SH-SY5Y (cell line): ENCODE data around the gene C1orf105.

Source experiments
- GATA2 ChIP-seq: IDR thresholded peaks from 2 replicates; pipeline ENCODE4 v1.6.1; 2011; ENCODE audit warnings: mild to moderate bottlenecking, low read depth, low read length
- GATA3 ChIP-seq: IDR thresholded peaks from 2 replicates; pipeline ENCODE4 v1.6.1; 2011; ENCODE audit warnings: low read depth, mild to moderate bottlenecking, low read length, moderate library complexity

Gene C1orf105

GRCh38 chr1:172476218-172476811, 55.8 kb downstream of the C1orf105 start:
- TF ChIP-seq GATA3 (no peak), GATA2 (no peak)

DNA sequence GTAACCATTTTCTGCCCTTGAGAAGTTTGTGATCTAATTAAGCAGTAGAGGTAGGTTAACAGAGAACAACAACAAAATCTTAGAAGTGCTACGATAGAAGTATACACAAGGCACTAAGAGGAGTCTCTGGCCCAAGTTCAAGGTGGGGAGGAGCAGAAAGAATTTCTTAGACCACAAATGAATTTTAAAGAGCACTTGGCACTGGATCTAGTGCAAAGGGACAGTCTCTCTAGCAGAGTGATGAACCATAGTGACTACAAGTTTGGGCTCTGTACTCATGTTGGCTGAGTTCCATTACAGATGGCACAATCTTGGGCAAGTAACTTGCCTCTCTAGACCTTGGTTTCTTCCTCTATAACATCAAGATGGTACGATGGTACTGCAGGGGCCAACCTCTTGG, 56.7 kb downstream of the C1orf105 start:
- TF ChIP-seq GATA2 (no peak), GATA3 (no peak)

GRCh38 chr1:172477741-172478140, 57.3 kb downstream of the C1orf105 start:
- TF ChIP-seq GATA2 (no peak), GATA3 (no peak)

- TF ChIP-seq GATA3 (no peak), GATA2 (no peak)
These were observed 58.0 kb downstream of the C1orf105 start for GRCh38 chr1:172478485-172478884.

- no peak for TF ChIP-seq GATA3
- TF ChIP-seq GATA2 = no peak
These were observed 59.9 kb downstream of the C1orf105 start for GRCh38 chr1:172480431-172480830.

GRCh38 chr1:172482044-172482443, 61.6 kb downstream of the C1orf105 start:
- TF ChIP-seq GATA2 (no peak), GATA3 (no peak)

- TF ChIP-seq GATA3 = no peak
- TF ChIP-seq GATA2 = no peak
These were observed 63.0 kb downstream of the C1orf105 start for GRCh38 chr1:172483448-172483847.

- TF ChIP-seq GATA3 = no peak
- TF ChIP-seq GATA2 = no peak
These were observed 63.8 kb downstream of the C1orf105 start for GRCh38 chr1:172484252-172484651.

GRCh38 chr1:172485626-172486025, 65.1 kb downstream of the C1orf105 start:
- TF ChIP-seq GATA2 (no peak), GATA3 (no peak)

- TF ChIP-seq GATA2 (no peak), GATA3 (no peak)
These were observed 66.4 kb downstream of the C1orf105 start for GRCh38 chr1:172486805-172487454.

- TF ChIP-seq GATA3 (no peak), GATA2 (no peak)
These were observed 67.1 kb downstream of the C1orf105 start for GRCh38 chr1:172487550-172487949.

DNA sequence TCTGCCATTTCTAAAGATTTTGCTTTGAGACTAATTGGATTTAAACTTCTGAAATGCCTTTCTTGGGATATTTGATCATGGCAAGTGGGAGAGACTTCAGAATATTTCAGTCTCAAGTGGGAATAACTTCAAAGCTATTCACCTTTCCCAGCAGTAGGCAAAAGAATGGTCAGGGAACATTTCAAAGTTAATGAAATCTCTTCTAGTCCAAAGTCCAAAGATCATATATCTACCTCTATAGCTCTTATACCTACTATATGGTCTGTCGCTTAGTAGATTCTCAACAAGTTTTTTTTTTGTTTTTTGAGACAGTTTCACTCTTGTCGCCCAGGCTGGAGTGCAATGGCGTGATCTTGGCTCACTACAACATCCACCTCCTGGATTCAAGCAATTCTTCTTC, 67.9 kb downstream of the C1orf105 start:
- TF ChIP-seq GATA2 (no peak), GATA3 (no peak)

DNA sequence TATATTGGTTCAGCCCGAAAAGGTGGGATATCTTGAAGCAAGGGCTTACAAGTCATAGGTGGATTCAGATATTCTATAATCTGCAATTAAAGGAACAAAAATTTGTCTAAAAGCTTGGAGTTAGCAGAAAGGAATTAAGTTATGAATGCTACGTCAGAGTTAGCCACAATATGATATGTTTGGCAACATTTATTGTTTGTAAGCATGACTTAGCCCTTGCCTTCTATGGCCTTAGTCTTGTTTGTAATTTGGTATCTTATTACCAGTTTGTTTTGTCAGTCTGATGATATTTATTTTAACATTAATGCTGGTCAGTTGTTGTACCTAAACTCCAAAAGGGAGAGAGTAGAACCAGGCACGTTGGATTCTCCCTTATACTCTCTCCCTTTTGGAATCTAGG, 69.4 kb downstream of the C1orf105 start:
- no peak for TF ChIP-seq GATA3
- TF ChIP-seq GATA2 = no peak

GRCh38 chr1:172492421-172492820, 71.9 kb downstream of the C1orf105 start:
- TF ChIP-seq GATA3 (no peak), GATA2 (no peak)

- no peak for TF ChIP-seq GATA2
- no peak for TF ChIP-seq GATA3
These were observed 73.7 kb downstream of the C1orf105 start for GRCh38 chr1:172494166-172494565.
